Right lobe of liver (tissue), 6 donors: ENCODE data around the gene FAM3C. TPM values are rescaled to one million over a fixed set of nuclear protein-coding genes. Genes with fewer than 3 reads are reported as not detected.
A peak's percentile ranks its signal among the peaks of the same experiment; 100 is the strongest.

ENCODE experiments used
- ATAC-seq, 4 donors: fragments of 200-7000 bp; cut with Tn5 transposase; one replicate each; pipeline ENCODE4 v1.9.1; 2020; ENCODE audit warnings: mild to moderate bottlenecking in 4 of 4, moderate library complexity in 4 of 4
- DNase-seq, 3 donors: peaks; one replicate each; pipeline ENCODE4 v3.0.0-alpha.2; 2020
- H3K27ac ChIP-seq, 3 donors: fragments of 200-600 bp; one replicate each; pipeline ENCODE4 v1.8.0; 2022
- H3K27me3 ChIP-seq, 2 donors: fragments of 200-600 bp; one replicate each; pipeline ENCODE4 v1.8.0; 2022
- H3K36me3 ChIP-seq, 4 donors: fragments of 200-600 bp; sonication (generic) in 1 of 4; one replicate each; pipeline versions ENCODE4 v1.5.1 to v1.8.0; 2017 to 2022; ENCODE audit warnings: control low read depth in 1 of 4
- H3K4me1 ChIP-seq, 4 donors: fragments of 200-600 bp; sonication (generic) in 1 of 4; one replicate each; pipeline versions ENCODE4 v1.5.1 to v1.8.0; 2017 to 2022; ENCODE audit warnings: control low read depth in 1 of 4
- H3K4me3 ChIP-seq, 3 donors: fragments of 200-600 bp; one replicate each; pipeline ENCODE4 v1.8.0; 2022
- H3K9me3 ChIP-seq, 4 donors: fragments of 200-600 bp; sonication (generic) in 1 of 4; one replicate each; pipeline versions ENCODE4 v1.5.1 to v1.8.0; 2017 to 2022; ENCODE audit warnings: control low read depth in 1 of 4
- POLR2A ChIP-seq: fragments of 450-650 bp; IDR thresholded peaks from one replicate; pipeline ENCODE4 v1.6.1; 2017; ENCODE audit warnings: antibody characterized with exemption, mild to moderate bottlenecking
- WGBS: methylation state at CpG from one replicate; pipeline ENCODE4 v1.1.6; 2018; ENCODE audit warnings: low coverage, low lambda C conversion rate; ENCODE audit not compliant: insufficient coverage; ENCODE audit errors: missing lambda C conversion rate; 5-methylcytosine and 5-hydroxymethylcytosine counted together
- intact Hi-C, 2 donors: fragments of 100-400 bp; cut with DNase I; formaldehyde crosslinking; loops; one replicate each; pipeline versions ENCODE4 v1.11.2 to v1.14.1; 2022
- total RNA-seq, 6 experiments: library from RNA; depleted of rRNA in 2 of 6; stranded (reverse); fragments of >200 nt in 2 of 6; fragmentation: NEBNext Ultra II Directional in 3 of 6; extraction: Animal tissue kit (Norgen Biotek cat#: 25700) in 3 of 6; gene quantifications; one replicate each; pipeline versions ENCODE4 v1.1.0 to v1.2.4, GENCODE V29; 2016 to 2023
- TF ChIP-seq, protein P1 (sequence below), 4 donors: fragments of 200-600 bp in 3 of 4; fragments of 450-650 bp in 1 of 4; IDR thresholded peaks; one replicate each; pipeline versions ENCODE4 v1.5.1 to v1.8.0; 2016 to 2022; ENCODE audit warnings: antibody characterized with exemption in 4 of 4, mild to moderate bottlenecking in 2 of 4
- donor health status: DM: no; HTN: yes; CAD: no.
- donor health status: DM: no; HTN: no; CAD: no.
- donor health status: DM: no; HTN: no; CAD: no.
- donor health status: DM: no; HTN: yes; CAD: no.
- donor health status: DM: no; HTN: yes; CAD: no.

Gene FAM3C
- total RNA-seq, 6 experiments from 2014 or later, result 13.6 to 41.3 (median 31.8) TPM

DNA sequence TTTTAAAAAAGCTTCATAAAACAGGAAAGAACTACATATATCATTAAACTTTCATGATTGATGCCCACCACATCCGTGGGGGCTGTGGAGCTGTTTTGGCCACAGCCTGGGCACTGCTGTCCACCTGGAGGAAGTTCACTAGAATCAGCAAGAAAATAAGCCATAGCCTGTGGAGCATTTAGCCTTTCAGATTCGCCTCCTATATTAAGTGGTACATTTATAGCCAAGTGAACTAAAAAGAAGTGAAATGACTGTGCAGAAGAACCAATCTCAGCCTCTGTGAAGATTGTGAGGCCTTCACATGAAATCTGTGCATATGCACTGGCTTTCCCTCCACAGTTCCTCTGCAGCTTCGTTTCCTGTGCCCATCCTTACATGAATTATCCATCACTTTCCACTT lies 43.8 kb downstream of the FAM3C start:
- 77% methylated on average over 3 of the region's 3 CpGs for WGBS
- no peaks in the 10 kb centered on the region for H3K27me3 ChIP-seq
- ATAC-seq, result no peak
- H3K4me3 ChIP-seq, result no peak overlapping the region
- no peaks in the 10 kb centered on the region for H3K4me1 ChIP-seq
- H3K9me3 ChIP-seq, result no peaks in the 10 kb centered on the region
- TF ChIP-seq POLR2A, result no peak
- TF ChIP-seq, protein P1, sequence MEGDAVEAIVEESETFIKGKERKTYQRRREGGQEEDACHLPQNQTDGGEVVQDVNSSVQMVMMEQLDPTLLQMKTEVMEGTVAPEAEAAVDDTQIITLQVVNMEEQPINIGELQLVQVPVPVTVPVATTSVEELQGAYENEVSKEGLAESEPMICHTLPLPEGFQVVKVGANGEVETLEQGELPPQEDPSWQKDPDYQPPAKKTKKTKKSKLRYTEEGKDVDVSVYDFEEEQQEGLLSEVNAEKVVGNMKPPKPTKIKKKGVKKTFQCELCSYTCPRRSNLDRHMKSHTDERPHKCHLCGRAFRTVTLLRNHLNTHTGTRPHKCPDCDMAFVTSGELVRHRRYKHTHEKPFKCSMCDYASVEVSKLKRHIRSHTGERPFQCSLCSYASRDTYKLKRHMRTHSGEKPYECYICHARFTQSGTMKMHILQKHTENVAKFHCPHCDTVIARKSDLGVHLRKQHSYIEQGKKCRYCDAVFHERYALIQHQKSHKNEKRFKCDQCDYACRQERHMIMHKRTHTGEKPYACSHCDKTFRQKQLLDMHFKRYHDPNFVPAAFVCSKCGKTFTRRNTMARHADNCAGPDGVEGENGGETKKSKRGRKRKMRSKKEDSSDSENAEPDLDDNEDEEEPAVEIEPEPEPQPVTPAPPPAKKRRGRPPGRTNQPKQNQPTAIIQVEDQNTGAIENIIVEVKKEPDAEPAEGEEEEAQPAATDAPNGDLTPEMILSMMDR (IDR thresholded peaks at IDR 0.05), result no peak
- H3K36me3 ChIP-seq, result peaks cover 0 to 8% (median 5%) of the 10 kb centered on the region in 4 donors
- intact Hi-C loops, result no loop called here
- H3K27ac ChIP-seq, result no peak overlapping the region
- DNase-seq, result no peak

DNA sequence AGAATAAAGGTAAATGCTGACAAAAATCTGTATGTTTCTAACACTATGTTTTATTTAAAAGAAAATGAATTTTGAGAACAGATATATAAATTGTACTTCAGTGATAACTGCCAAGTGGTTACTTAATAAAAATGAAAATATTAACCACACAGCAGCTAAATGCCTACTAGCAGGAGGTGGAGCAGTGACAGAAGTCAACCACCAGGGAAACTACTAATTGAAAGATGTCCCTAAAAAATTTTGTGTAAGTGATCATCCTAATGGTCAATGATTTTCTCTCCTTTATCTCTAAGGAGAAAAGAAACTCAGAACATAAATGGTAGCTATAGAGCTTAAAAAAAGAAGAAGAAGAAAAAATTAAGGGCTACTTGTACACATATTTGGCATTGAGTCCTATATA lies 44.4 kb downstream of the FAM3C start:
- intact Hi-C loops, result no loop called here
- no peaks in the 10 kb centered on the region for H3K9me3 ChIP-seq
- H3K36me3 ChIP-seq, result peaks cover 0 to 8% (median 5%) of the 10 kb centered on the region in 4 donors
- H3K27ac ChIP-seq, result no peak overlapping the region
- no peak for ATAC-seq
- no peaks in the 10 kb centered on the region for H3K4me1 ChIP-seq
- no peak for TF ChIP-seq POLR2A
- TF ChIP-seq, protein P1 (IDR thresholded peaks at IDR 0.05), result no peak
- no peaks in the 10 kb centered on the region for H3K27me3 ChIP-seq
- no peak for DNase-seq
- H3K4me3 ChIP-seq, result no peak overlapping the region

DNA sequence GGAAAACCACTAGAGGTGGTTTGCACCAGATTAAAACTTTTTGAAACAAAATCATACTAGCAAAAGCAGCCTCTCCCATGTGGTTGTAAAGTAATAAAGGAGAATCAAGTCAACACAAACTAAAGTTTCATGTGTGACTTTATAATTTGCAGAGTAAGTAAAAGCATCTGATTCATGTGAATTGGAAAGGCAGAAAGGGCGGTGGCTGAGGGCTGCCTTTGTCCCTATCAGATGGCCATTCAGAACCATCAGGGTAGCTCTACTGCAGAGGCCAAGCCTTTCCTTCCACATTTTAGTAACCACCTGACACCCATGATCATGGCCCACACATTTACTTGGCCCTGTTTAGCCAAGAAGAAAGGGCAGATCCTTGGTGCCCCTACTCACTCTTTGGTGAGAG lies 51.6 kb downstream of the FAM3C start:
- ATAC-seq (peak in 1 of 4 donors; percentile 18), DNase-seq (no peak)
- intact Hi-C loops, result no loop called here
- no peaks in the 10 kb centered on the region for H3K27me3 ChIP-seq
- H3K36me3 ChIP-seq, result no peaks in the 10 kb centered on the region
- no peak overlapping the region for H3K27ac ChIP-seq
- WGBS, result 89% methylated on average over 1 of the region's 1 CpG
- TF ChIP-seq, protein P1 (IDR thresholded peaks at IDR 0.05), result no peak
- TF ChIP-seq POLR2A, result no peak
- no peaks in the 10 kb centered on the region for H3K9me3 ChIP-seq
- no peak overlapping the region for H3K4me3 ChIP-seq
- peaks cover 0 to 12% (median 2%) of the 10 kb centered on the region in 4 donors for H3K4me1 ChIP-seq

DNA sequence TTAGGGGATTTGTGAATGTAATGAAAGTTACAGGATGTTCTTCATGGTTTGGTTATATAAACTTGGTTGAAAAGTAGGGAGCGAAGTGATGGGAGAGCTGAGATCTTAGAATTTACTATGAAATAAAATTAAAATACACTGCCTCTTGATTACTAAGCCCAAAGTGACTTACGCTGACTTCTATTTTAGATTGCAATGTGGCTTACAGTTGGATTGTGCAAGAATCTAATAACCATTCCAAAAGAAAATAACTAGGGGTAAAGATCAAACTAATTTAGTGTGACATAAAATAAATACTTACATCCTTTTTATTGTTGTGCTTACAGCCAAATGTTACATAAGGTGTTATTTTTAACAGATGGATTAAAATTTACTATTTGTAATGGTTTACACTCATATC lies 52.0 kb downstream of the FAM3C start:
- Histone ChIP-seq H3K9me3 (no peaks in the 10 kb centered on the region), H3K4me3 (no peak overlapping the region), H3K27ac (no peak overlapping the region), H3K36me3 (no peaks in the 10 kb centered on the region), H3K27me3 (no peaks in the 10 kb centered on the region), H3K4me1 (peaks cover 0 to 12% (median 2%) of the 10 kb centered on the region in 4 donors)
- TF ChIP-seq, protein P1 (IDR thresholded peaks at IDR 0.05), result no peak
- TF ChIP-seq POLR2A, result no peak
- intact Hi-C loops, result no loop called here
- ATAC-seq (peak in 2 of 4 donors; percentile 25 to 48), DNase-seq (no peak)
- 67% methylated on average over 2 of the region's 2 CpGs for WGBS

DNA sequence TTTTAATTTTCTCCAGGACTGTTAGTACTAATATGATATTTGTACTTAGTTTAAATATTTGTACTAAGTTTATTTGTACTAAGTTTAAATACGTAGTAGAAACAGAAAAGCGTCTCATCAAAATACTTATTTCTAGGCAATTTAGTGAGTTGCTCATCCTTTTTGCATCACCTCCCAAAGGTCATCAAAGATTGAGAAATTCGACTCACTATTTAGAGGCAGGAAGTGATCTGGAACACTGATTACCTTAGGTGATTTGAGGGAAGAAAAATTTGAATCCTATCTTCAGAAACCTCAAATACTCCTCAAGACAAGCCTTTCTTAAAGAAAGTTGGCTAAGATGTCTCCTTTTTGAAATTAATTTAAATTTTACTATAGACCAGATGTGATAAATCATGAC lies 52.8 kb downstream of the FAM3C start:
- no peaks in the 10 kb centered on the region for H3K27me3 ChIP-seq
- WGBS, result 33% methylated on average over 3 of the region's 3 CpGs
- TF ChIP-seq, protein P1 (IDR thresholded peaks at IDR 0.05), result no peak
- TF ChIP-seq POLR2A, result no peak
- peak; percentile 32 to 79 (median 66) for ATAC-seq
- no peaks in the 10 kb centered on the region for H3K9me3 ChIP-seq
- no peak for DNase-seq
- no peaks in the 10 kb centered on the region for H3K36me3 ChIP-seq
- intact Hi-C loops, result no loop called here
- no peak overlapping the region for H3K4me3 ChIP-seq
- H3K27ac ChIP-seq, result no peak overlapping the region
- H3K4me1 ChIP-seq, result peaks cover 0 to 12% (median 2%) of the 10 kb centered on the region in 4 donors
